HG03175 (cell line): ENCODE measurements around the gene TMEM87A.
A peak's percentile ranks its signal among the peaks of the same experiment; 100 is the strongest.

ENCODE experiments used
- ATAC-seq: cut with Tn5 transposase; IDR thresholded peaks from one replicate; pipeline ENCODE4 v1.9.1; 2021; ENCODE audit warnings: mild to moderate bottlenecking, moderate library complexity; ENCODE audit not compliant: unreplicated experiment

TMEM87A gene

DNA sequence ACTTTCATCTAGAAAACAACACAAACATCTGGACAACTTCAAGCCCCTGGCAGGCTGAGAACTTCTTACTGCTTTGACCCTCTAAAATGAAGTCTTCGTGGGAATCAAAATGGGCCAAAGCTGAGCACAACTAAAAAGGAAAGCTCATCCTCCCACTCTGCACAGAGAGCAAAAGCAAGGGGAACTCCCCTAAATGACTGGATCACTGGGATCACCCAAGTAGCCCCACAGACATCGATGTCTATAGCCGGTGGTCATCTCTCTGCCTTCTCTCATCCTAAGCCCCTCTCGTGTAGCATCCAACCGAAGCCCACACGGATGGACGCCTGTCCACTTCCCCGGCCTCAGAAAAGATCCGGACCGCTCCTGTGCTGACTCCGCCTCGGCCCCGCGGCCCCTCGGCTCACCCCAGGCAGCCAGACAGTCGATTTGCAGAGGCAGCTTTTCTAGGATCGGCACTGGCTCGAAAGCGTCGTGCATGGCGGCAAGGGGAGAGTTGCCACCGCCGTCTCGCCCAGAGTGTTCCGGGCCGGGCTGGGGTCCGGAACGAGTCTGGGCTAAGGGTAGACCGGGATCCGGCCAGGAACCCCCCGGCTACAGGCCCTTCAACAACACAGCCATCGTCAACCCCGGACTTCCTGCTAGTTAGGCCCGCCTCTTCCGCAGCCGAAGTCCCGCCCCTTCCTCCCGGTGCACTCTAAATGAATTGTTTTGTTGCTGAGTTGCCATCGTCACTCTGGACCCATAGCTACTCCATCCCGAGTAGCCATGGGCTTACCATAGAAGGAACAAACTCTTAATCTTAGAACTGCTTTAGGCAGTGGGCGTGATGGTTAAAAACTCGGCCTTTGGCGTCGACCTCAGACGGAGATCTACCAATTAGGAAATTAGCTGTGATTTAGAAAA lies 65.3 kb downstream of the TMEM87A start, which contains the start of gene VPS39:
Gene VPS39, minus strand, starts transcription at position 631 of the 906 bp plus-strand sequence. Its CDS starts 151 bp downstream, at position 480.
- peak; percentile 96 for ATAC-seq

DNA sequence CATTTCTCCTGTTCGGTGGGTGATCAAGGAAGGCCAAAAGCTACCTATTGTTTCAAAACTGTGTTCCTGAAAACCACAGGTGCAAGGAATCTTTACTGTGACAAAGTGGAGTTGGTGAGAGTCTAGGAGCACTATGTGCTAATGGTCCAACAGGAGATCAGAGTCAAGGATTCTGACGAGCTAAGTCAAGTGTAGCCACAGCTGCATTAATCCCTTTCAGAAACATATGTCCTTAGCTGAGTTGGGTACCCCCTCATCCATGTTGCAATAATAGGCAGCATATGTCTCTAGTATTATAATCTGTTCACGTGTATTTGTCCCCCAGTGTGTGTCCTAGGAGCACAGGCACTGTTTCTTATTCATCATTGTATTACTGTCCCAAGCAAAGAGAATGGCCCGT lies 66.8 kb downstream of the TMEM87A start:
- ATAC-seq = no peak

DNA sequence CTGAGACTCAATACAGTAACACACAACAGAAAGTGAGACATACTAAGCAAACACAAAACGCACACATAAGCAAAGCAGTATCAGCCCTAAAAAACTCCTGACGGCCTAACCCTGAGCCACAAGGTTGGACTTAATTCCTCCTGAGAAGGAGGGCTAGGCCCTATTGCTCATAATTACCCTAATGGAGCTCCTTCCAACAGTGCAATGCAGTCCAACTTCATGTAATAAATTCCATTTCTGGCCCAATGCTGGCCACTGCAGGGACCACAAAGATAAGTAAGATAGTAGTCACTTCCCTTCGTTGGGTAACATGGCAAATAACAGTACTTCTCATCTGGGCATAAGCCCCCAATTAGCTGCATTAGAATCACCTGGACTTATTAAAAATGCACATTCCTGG lies 69.3 kb downstream of the TMEM87A start:
- ATAC-seq = no peak

DNA sequence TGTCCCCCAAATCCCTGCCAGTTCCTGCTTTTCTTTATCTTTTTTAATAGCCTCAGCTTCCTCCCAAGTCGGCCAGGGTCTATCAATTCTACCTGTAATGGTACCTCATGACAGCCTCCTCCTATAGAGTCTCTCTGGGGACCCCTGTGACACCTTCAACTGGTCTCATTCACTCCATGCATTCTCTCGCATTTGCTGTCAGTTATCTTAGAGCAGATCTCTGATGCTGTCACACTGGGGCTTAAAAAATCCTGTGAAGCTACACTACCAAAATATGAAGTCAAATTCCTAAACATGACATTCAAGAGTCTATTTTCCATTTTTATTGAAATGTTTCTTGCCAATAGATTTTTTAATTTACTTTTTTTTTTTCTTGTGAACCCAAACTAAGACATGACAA lies 70.6 kb downstream of the TMEM87A start:
- no peak for ATAC-seq

DNA sequence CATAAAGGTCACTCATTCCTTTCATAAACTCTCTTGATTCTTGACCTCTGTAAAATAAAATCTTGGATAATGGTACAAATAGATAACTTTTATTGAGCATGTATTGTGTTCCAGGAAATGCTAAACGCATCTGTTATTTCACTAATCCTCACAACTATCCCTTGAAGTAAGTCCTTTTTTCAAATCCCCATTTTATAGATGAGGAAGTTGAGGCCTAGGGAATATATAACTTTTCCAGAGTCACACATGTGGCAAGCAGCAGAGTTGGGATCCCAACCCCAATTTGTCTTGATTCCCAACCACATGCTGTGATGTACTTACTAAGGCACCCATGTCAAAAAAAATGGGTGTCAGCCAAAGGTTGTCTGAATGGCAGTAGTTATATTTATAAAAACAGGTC lies 71.4 kb downstream of the TMEM87A start:
- no peak for ATAC-seq

DNA sequence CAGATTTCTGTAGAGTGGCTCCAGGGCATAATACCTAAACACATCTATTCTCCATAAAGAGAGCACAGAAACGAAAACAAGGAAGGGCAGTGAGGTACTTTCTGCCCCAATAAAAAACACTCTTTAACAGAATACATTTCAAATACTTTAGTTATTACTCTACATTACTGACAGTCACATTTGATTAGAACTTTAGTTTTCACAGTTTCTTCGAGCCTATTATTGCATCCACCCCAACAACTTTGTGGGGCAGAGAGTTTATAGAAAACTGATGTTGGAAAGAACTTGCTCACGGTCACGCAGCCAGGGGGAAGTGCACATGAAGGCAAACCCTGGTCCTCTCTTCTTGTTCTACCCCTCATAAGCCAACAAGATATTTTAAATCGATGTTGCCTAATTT lies 74.1 kb downstream of the TMEM87A start:
- ATAC-seq = no peak

DNA sequence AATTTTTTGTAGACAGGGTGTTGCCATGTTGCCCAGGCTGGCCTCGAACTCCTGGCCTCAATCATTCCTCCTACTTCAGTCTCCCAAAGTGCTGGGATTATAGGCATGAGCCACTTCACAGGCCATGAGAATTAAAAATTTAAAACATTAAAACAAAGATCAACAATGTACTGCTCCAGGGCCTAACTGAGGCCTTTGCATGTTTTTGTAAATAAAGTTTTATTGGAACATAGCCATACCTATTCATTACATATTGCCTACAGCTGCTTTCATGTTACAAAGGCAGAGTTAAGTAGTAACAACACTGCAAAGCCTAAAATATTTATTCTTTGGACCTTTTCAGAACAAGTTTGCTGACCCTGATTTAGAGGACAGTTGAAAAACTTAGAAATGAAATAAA lies 74.7 kb downstream of the TMEM87A start:
- ATAC-seq = no peak

DNA sequence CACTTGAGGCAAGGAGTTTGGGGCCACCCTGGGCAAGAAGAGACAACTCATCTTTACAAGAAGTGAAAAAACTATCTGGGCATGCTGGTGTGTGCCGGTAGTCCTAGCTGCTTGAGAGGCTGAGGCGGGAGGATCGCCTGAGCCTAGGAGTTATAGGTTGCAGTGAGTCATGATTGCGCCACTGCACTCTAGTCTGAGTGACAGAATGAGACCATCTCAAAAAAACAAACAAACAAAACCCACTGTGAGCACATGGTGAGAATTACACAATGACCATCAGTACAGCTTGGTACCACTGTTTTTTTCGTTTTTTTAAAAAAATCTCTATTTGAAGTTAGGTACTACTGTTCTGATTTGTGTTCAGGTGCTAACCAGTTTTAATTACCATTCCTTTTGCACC lies 78.7 kb downstream of the TMEM87A start:
- ATAC-seq = no peak

DNA sequence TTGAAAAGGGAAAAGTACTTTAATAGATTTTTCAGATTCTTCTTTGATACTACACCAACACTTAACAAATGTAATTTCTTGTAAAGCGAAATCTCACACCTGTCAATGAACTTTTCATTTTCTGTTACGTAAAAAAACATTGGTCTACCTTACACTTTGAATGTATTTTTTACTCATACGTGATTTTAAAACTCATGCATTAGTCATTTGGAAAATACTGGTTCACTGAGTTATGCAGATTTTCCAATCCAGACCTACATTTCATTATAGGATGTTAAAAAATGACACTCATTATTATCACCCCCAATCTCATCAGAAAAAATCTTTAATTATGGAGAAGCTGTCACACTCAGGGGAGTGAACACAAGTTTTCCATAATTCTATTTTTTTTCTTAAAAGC lies 79.8 kb downstream of the TMEM87A start:
- no peak for ATAC-seq

DNA sequence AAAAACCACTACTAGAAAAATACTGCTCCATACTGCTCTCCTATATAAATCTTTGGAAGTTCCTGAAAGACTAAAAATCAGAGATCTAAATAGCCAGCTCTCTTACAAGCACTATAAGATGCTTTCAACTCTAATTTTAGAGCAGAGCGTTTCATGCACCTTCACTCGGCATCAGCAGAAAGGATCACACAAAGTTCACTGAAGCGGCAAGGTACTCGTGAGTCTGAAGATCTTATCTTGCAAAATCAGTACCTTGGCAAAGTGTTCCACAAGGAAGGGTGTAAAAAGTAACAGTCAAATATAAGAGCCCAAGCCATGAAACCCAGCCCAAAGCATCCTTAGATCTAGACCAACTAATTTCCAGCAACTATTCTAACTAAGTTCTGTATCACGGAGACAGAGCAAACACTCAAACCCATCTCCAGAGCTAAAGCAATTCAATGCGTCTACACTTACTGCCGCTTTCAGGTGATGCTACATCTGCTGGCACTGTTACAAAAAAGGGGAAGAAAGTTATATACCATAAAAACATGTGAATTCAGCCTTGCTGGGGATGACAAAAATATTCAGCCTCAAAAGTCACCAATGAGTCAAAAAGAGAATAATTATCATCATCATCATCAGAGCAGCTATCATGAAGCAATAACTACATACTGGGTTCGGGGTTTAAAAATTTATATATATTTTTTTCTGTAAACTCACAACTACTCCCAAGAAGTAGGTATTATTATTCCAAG lies 81.5 kb downstream of the TMEM87A start:
- ATAC-seq = no peak

DNA sequence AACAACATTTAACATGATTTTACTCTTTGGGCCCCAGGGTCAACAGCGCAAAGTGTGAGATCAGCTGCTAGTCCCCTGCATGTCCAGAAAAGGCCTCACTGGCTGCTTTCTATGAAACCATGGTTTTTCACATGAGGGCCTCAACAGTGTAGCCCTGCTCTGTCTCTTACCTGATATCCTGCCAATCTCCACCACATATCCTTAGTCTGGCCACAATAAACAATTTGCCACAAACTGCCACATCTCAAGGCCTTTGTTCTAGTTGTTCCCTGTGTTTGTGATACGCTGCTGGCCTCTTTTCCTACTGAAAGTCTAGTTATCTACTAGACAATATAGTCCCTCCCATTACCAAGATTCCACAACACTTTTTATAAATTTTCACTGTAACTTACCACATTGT lies 82.9 kb downstream of the TMEM87A start:
- no peak for ATAC-seq

DNA sequence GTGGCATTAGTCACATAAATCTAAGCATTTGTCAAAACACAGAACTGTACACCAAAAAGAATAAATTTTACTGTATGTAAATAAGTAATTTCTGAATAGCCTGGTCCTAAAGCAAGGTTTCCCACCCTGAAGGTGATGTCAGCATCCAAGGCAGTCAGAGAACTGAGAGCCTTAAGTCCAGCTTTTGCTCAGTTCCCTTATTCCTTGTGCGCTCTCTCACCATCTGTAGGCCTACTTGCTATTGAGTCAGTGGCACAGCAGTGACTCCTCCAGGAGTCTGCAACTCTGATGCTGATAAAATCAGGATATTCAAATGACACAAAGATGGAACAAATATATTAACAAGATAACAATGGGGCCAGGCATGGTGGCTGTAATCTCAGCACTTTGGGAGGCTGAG lies 87.4 kb downstream of the TMEM87A start:
- no peak for ATAC-seq

DNA sequence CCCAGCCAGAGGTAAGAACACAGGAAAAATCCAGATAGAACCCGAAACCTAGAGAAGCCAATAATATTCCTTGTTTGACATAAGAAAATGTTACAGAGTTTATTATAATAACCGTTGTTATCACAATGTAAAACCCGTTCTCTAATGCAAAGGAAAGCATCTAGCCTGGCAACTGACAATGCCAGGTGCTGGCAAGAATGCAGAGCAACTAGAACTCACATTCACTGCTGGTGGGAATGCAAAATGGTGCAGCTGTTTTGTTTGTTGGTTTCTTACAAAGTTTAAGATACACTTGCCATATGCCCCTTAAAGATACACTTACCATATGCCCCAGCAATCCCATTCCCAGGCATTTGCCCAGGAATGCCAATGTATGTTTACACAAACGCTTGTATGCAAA lies 88.5 kb downstream of the TMEM87A start:
- ATAC-seq = no peak

DNA sequence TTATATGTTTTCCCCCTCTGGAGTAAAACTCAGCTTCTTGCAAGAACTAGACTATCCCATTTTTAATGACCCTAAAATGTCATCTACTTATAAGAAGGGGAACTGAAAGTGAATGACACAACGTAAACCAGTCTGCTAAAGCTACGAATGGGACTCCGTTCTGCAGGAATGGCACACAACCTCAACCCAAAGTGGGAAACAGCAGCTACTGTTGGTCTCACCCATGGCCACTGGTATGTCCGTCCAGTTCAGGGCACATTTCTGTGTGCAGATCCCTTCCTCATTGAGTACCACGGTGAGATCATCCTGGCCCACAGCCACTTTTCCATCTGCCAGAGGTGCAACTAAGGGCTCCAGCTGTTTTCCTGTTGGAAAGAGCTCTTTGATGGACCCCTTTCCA lies 88.9 kb downstream of the TMEM87A start:
- ATAC-seq = no peak

DNA sequence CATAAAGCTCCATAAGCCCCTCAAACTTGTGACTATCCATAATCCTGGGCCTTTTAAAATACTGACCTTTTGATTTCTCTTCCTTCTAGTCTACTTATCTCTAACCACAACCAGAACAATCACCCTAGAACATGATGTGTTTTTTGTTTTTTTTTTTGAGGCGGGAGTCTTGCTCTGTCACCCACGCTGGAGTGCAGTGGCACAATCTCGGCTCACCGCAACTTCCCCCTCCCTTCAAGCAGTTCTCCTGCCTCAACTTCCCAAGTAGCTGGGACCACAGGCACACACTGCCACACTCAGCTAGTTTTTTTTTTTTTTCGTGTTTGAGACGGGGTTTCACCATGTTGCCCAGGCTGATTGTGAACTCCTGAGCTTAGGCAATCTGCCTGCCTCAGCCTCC lies 90.3 kb downstream of the TMEM87A start:
- no peak for ATAC-seq

DNA sequence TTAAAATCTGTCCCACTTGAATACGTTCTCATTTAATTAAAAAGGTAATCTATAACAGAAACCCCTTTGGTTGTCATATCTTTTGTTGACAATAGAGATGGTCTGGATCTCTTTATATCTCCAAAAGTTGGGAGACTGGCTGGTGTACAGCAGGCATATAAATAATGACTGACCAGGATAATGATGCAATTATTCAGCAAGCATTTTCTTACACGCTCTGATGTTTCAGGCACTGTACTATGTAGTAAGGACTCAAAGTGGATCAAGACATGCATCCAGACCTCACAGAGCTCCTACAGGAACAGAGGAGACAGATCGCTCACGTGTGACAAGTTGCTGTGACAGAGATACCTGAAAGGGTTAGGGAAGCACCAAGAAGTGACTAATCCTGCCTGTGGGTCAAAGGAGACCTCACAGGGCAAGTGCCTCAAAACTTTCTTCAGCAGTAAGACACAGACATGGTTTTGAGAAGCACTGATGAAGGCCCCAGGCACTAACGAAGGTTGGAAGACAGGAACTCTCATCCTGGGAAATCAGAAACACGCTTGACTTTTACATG lies 90.8 kb downstream of the TMEM87A start:
- no peak for ATAC-seq

DNA sequence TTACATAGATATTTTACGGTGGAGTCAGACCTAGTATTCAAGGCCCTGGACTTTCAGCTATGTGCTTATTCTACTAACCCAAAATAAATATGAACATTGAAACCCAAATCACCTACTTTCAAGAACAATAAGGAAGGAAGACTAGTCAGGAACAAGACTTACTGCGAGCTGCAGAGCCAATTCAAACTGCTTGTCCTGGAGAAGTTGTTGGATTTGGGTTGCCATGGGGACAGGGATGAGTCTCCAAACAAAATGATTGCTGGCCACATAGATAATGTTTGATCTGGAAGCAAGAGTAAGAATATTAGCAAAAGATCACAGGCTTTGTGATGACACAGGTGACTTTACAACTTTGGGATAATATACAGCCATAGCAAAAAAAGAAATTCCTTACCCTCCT lies 95.2 kb downstream of the TMEM87A start:
- no peak for ATAC-seq

DNA sequence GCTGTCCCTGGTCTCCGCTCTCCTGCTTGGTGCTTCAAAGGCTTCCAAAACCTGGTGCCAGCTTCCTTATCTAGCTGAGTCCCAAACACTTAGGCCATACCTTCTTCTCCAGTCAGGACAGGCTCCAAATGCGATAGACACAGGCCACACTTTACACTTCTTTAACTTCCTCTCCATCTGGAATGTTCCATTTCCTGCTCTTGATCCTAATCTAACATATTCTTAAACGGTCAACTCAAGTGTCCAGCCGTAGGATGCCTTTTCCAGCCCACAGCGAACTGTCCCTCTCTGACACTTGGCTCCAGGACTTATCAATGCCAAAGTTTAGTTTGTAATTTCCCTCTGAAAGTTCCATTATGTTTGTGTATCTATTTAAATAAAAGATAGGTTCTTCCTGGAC lies 97.6 kb downstream of the TMEM87A start:
- ATAC-seq = no peak

DNA sequence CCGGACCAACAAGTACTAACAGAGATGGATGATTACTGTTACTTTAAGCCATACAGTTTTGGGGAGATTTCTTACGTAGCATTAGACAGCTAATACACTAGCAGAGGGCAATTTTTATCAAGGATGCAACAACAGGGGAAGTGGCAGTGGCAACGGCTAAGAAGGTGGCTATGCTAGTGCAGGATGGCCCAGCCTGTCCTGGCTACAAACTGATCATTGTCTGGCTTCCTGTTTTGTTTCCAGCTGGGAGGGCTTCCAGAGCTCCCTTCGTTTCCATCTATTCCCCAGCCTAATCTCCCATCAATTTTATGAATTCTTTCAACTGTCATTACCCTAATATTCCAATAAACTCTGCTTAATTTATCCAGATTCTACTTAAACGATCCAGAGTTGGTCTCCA lies 100.8 kb downstream of the TMEM87A start:
- ATAC-seq = no peak

DNA sequence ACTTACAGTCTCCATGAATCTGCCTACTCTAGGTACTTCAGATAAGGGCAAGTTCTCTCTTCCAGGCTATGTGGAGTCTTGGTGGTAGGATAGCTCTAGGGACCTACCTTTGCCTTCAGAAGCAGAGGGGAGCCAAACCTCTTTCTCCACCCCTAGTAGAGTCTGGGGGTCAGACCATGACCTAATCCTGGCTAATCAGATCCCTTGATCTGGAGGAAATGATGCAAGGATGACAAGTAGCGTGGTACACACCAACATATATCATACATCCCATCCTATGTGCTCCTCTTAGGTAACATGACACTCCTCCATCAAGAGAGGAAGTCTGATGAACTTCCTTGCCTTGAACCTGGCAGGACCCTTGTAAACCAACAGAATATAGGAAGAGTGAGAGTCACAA lies 101.4 kb downstream of the TMEM87A start:
- no peak for ATAC-seq

DNA sequence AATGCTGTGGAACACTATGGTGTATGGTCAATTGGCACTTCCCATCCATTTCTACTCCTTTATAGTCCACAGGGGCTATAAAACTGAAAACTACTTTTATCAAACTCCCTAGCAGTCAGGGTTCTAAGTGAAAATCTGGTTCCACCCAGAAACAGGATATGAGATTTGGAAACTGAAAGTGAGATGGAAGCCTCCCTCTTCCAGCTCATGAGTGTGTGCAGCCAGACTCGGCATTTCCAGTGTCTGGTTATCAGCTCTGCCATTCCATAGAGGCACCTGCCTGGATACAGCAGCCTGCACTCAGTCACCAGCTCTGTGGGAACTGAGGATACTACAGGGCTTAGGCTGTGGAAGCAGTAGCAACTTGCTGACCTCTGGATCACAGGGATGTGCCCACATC lies 102.1 kb downstream of the TMEM87A start:
- no peak for ATAC-seq
